Measurements from ENCODE around the gene PYROXD2. TPM values are rescaled to one million over a fixed set of nuclear protein-coding genes. Genes with fewer than 3 reads are reported as not detected.

The PYROXD2 gene
- total and polyA plus RNA-seq, 2 of the 13 experiments (the other 11 are each of a cell fraction or from before 2014, with no cell fraction given) = 2.0 to 6.2 TPM

DNA sequence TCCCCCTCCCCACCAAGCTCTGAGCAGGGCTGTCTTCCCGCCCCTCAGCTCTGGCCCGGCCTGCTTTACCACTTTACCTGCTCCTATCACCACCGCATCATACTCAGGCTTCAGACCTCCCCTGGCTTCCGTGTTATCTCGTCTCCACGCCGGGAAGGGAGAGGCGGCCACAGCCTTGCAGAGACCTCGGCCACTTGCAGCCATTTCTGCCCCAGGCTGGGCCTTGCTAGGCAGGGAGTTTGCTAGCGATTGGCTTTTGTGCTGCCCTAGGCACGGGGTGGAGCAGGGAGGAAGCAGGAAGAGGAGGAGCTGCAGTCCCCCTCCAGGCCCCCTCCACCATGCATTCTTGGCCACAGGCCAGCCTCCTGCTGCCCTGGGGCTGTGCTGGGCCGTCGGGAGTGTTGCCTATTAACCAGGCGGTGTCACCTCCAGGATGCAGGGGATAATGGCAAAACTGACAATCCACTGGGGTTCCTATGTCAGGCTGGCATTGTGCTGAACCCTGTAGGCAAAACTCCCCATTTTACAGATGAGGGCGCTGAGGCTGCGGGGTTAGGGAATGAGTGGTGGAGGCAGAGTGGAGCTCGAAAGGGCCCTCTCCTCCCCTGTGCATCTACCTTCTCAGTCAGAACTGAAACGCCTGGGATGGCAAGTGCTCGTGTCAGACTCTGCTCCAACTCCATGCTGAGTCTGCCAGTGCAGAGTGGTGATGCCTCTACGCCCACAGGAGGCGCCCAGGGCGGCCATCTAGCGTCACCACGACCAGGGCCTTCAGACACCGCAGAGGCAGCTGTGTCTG is at the start of gene PYROXD2 (continued):
- TF ChIP-seq, protein P1, sequence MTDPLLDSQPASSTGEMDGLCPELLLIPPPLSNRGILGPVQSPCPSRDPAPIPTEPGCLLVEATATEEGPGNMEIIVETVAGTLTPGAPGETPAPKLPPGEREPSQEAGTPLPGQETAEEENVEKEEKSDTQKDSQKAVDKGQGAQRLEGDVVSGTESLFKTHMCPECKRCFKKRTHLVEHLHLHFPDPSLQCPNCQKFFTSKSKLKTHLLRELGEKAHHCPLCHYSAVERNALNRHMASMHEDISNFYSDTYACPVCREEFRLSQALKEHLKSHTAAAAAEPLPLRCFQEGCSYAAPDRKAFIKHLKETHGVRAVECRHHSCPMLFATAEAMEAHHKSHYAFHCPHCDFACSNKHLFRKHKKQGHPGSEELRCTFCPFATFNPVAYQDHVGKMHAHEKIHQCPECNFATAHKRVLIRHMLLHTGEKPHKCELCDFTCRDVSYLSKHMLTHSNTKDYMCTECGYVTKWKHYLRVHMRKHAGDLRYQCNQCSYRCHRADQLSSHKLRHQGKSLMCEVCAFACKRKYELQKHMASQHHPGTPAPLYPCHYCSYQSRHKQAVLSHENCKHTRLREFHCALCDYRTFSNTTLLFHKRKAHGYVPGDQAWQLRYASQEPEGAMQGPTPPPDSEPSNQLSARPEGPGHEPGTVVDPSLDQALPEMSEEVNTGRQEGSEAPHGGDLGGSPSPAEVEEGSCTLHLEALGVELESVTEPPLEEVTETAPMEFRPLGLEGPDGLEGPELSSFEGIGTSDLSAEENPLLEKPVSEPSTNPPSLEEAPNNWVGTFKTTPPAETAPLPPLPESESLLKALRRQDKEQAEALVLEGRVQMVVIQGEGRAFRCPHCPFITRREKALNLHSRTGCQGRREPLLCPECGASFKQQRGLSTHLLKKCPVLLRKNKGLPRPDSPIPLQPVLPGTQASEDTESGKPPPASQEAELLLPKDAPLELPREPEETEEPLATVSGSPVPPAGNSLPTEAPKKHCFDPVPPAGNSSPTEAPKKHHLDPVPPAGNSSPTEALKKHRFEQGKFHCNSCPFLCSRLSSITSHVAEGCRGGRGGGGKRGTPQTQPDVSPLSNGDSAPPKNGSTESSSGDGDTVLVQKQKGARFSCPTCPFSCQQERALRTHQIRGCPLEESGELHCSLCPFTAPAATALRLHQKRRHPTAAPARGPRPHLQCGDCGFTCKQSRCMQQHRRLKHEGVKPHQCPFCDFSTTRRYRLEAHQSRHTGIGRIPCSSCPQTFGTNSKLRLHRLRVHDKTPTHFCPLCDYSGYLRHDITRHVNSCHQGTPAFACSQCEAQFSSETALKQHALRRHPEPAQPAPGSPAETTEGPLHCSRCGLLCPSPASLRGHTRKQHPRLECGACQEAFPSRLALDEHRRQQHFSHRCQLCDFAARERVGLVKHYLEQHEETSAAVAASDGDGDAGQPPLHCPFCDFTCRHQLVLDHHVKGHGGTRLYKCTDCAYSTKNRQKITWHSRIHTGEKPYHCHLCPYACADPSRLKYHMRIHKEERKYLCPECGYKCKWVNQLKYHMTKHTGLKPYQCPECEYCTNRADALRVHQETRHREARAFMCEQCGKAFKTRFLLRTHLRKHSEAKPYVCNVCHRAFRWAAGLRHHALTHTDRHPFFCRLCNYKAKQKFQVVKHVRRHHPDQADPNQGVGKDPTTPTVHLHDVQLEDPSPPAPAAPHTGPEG (CRISPR knock-in tag; IDR thresholded peaks at IDR 0.05) = no peak
- peak; percentile 74 for TF ChIP-seq RBM22 (optimal IDR thresholded peaks at IDR 0.05; ENCODE audit: low read length)
- TF ChIP-seq, protein P2, sequence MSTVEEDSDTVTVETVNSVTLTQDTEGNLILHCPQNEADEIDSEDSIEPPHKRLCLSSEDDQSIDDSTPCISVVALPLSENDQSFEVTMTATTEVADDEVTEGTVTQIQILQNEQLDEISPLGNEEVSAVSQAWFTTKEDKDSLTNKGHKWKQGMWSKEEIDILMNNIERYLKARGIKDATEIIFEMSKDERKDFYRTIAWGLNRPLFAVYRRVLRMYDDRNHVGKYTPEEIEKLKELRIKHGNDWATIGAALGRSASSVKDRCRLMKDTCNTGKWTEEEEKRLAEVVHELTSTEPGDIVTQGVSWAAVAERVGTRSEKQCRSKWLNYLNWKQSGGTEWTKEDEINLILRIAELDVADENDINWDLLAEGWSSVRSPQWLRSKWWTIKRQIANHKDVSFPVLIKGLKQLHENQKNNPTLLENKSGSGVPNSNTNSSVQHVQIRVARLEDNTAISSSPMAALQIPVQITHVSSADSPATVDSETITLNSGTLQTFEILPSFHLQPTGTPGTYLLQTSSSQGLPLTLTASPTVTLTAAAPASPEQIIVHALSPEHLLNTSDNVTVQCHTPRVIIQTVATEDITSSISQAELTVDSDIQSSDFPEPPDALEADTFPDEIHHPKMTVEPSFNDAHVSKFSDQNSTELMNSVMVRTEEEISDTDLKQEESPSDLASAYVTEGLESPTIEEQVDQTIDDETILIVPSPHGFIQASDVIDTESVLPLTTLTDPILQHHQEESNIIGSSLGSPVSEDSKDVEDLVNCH (CRISPR knock-in tag; IDR thresholded peaks at IDR 0.05) = no peak
- no peak for TF ChIP-seq ZNF432 (CRISPR knock-in tag; IDR thresholded peaks at IDR 0.05; ENCODE audit: borderline replicate concordance)
- TF ChIP-seq ZKSCAN8 (CRISPR knock-in tag; IDR thresholded peaks at IDR 0.05; ENCODE audit: borderline replicate concordance) = no peak
- no peak for TF ChIP-seq NR3C1 (CRISPR knock-in tag; IDR thresholded peaks at IDR 0.05)
- peak; percentile 82 for TF ChIP-seq TEAD3 (CRISPR knock-in tag; optimal IDR thresholded peaks at IDR 0.05; ENCODE audit: borderline replicate concordance)
- TF ChIP-seq, protein P3, sequence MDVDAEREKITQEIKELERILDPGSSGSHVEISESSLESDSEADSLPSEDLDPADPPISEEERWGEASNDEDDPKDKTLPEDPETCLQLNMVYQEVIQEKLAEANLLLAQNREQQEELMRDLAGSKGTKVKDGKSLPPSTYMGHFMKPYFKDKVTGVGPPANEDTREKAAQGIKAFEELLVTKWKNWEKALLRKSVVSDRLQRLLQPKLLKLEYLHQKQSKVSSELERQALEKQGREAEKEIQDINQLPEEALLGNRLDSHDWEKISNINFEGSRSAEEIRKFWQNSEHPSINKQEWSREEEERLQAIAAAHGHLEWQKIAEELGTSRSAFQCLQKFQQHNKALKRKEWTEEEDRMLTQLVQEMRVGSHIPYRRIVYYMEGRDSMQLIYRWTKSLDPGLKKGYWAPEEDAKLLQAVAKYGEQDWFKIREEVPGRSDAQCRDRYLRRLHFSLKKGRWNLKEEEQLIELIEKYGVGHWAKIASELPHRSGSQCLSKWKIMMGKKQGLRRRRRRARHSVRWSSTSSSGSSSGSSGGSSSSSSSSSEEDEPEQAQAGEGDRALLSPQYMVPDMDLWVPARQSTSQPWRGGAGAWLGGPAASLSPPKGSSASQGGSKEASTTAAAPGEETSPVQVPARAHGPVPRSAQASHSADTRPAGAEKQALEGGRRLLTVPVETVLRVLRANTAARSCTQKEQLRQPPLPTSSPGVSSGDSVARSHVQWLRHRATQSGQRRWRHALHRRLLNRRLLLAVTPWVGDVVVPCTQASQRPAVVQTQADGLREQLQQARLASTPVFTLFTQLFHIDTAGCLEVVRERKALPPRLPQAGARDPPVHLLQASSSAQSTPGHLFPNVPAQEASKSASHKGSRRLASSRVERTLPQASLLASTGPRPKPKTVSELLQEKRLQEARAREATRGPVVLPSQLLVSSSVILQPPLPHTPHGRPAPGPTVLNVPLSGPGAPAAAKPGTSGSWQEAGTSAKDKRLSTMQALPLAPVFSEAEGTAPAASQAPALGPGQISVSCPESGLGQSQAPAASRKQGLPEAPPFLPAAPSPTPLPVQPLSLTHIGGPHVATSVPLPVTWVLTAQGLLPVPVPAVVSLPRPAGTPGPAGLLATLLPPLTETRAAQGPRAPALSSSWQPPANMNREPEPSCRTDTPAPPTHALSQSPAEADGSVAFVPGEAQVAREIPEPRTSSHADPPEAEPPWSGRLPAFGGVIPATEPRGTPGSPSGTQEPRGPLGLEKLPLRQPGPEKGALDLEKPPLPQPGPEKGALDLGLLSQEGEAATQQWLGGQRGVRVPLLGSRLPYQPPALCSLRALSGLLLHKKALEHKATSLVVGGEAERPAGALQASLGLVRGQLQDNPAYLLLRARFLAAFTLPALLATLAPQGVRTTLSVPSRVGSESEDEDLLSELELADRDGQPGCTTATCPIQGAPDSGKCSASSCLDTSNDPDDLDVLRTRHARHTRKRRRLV (CRISPR knock-in tag; IDR thresholded peaks at IDR 0.05) = no peak
- TF ChIP-seq ZNF773 (CRISPR knock-in tag; IDR thresholded peaks at IDR 0.05; ENCODE audit: borderline replicate concordance) = no peak
- TF ChIP-seq, protein P4, sequence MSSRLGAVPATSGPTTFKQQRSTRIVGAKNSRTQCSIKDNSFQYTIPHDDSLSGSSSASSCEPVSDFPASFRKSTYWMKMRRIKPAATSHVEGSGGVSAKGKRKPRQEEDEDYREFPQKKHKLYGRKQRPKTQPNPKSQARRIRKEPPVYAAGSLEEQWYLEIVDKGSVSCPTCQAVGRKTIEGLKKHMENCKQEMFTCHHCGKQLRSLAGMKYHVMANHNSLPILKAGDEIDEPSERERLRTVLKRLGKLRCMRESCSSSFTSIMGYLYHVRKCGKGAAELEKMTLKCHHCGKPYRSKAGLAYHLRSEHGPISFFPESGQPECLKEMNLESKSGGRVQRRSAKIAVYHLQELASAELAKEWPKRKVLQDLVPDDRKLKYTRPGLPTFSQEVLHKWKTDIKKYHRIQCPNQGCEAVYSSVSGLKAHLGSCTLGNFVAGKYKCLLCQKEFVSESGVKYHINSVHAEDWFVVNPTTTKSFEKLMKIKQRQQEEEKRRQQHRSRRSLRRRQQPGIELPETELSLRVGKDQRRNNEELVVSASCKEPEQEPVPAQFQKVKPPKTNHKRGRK (CRISPR knock-in tag; IDR thresholded peaks at IDR 0.05) = no peak
- TF ChIP-seq ZNF713 (CRISPR knock-in tag; IDR thresholded peaks at IDR 0.05) = 0 out of 2 replicates have a peak, but pooled peaks have one; percentile 62
- no peak; the same call in 1 of the 2 replicates for TF ChIP-seq ZSCAN9 (CRISPR knock-in tag; IDR thresholded peaks at IDR 0.05; ENCODE audit: borderline replicate concordance)
- peak; percentile 70 for TF ChIP-seq RBFOX2 (IDR thresholded peaks at IDR 0.05; ENCODE audit: low read depth, low read length)
- TF ChIP-seq MBD4 (IDR thresholded peaks at IDR 0.05; ENCODE audit: borderline replicate concordance, low read length) = no peak
